VCaP (cell line): ENCODE measurements around the gene NRG2.

Experiments used
- H3K27ac ChIP-seq: fragments of 450-650 bp; 2 replicates; pipeline ENCODE4 v1.5.1; 2017
- TF ChIP-seq, protein P1 (sequence below): fragments of 450-650 bp; conservative IDR thresholded peaks from 2 replicates; pipeline ENCODE4 v1.5.1; 2017; ENCODE audit warnings: mild to moderate bottlenecking, moderate library complexity

Gene NRG2

GRCh38 chr5:140020601-140021177, 22.4 kb downstream of the NRG2 start:
- H3K27ac ChIP-seq: no peak overlapping the region
- TF ChIP-seq, protein P1, sequence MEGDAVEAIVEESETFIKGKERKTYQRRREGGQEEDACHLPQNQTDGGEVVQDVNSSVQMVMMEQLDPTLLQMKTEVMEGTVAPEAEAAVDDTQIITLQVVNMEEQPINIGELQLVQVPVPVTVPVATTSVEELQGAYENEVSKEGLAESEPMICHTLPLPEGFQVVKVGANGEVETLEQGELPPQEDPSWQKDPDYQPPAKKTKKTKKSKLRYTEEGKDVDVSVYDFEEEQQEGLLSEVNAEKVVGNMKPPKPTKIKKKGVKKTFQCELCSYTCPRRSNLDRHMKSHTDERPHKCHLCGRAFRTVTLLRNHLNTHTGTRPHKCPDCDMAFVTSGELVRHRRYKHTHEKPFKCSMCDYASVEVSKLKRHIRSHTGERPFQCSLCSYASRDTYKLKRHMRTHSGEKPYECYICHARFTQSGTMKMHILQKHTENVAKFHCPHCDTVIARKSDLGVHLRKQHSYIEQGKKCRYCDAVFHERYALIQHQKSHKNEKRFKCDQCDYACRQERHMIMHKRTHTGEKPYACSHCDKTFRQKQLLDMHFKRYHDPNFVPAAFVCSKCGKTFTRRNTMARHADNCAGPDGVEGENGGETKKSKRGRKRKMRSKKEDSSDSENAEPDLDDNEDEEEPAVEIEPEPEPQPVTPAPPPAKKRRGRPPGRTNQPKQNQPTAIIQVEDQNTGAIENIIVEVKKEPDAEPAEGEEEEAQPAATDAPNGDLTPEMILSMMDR: no peak

GRCh38 chr5:140018920-140019644, 24.0 kb downstream of the NRG2 start:
- no peak overlapping the region for H3K27ac ChIP-seq
- TF ChIP-seq, protein P1: no peak

GRCh38 chr5:140018517-140018916, 24.6 kb downstream of the NRG2 start:
- TF ChIP-seq, protein P1: no peak
- no peak overlapping the region for H3K27ac ChIP-seq

GRCh38 chr5:140018096-140018481, 25.0 kb downstream of the NRG2 start:
- TF ChIP-seq, protein P1: no peak
- no peak overlapping the region for H3K27ac ChIP-seq

DNA sequence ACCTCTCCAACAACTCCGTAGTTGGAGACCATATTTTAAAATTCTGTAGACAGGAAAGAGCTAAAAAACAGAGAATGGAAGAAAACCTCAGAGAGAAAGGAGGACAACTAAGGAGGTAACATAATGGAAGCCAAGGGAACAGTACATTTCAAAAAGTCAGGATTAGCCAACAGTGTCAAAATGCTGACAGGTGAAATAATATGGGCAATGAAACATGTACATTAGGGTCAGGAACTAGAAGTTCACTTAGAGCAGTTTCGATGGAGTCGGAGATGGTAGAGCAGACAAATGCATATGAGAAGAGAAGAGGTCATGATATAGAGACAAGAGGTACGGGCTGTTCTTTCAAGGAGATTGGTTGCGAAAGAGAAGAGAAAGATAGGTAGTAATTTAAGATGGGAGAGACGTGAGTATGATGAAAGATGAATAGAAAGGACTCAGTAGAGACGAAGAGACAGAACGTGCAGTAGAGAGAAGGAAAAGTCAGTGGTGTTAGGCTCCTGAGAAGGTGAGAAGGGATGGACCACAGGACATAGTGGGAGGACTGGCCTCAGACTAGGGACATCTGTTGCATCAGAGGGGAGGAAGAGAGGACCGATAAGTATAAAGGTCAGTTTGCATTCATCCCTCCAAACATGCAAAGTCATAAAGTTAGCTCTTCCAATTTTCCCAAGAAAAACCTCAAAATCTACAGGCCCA, 25.6 kb downstream of the NRG2 start:
- H3K27ac ChIP-seq: no peak overlapping the region
- TF ChIP-seq, protein P1: no peak

DNA sequence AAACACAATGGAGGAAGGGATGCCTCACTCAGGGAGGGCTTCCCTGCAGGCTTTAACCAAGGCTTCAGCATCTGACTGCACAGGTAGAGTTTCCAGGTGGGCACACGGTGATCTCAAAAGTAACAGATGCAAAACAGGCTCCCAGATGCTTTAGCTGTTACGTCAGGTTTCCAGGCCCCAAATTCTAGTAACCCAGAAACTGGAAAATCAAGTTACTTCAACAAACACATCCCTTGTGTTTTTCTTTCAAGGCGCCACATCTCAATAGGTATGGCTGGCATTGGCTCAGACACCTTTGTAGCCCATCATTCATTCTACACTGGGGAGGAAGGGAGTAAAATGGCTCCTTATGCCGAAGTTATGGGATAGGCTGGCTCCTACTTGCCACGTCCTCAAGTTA, 27.4 kb downstream of the NRG2 start:
- H3K27ac ChIP-seq: no peak overlapping the region
- TF ChIP-seq, protein P1: no peak

- no peak overlapping the region for H3K27ac ChIP-seq
- TF ChIP-seq, protein P1: no peak
These were observed 28.3 kb downstream of the NRG2 start for GRCh38 chr5:140014751-140015150.
